B cell (primary cell): ENCODE results near the gene OLFM4. TPM values are rescaled to one million over a fixed set of nuclear protein-coding genes. Genes with fewer than 3 reads are reported as not detected.

Experiments used
- ATAC-seq: fragments of 200-7000 bp; cut with Tn5 transposase; one replicate; pipeline ENCODE4 v1.10.0; 2021; ENCODE audit warnings: low read depth, mild to moderate bottlenecking, moderate number of reproducible peaks, moderate library complexity
- CTCF ChIA-PET: fragments of 350-600 bp; sonication (Branson Sonifier 250); formaldehyde crosslinking; loops from one replicate; lab custom pipeline; 2021; ENCODE audit warnings: antibody characterized with exemption, inconsistent platforms; lab: Charles Lee
- POLR2A ChIA-PET: fragments of 350-600 bp; sonication (Branson Sonifier 250); formaldehyde crosslinking; loops from one replicate; lab custom pipeline; 2021; ENCODE audit warnings: antibody characterized with exemption; lab: Charles Lee
- DNase-seq: peaks from one replicate; pipeline ENCODE4 v3.0.0; 2013
- H2AFZ ChIP-seq: 2 replicates; pipeline ENCODE4 v1.6.1; 2012; ENCODE audit warnings: mild to moderate bottlenecking, low read depth, low read length; ENCODE audit not compliant: insufficient read depth, poor library complexity, severe bottlenecking
- H3K27ac ChIP-seq, 2 donors: 1 replicate in 1 of 2; 2 replicates in 1 of 2; pipeline ENCODE4 v1.5.1; 2012 to 2013; ENCODE audit warnings: low read length in 2 of 2, mild to moderate bottlenecking in 2 of 2, moderate library complexity in 1 of 2
- H3K27me3 ChIP-seq, 4 experiments: fragments of 200-600 bp in 1 of 4; sonication (generic) in 1 of 4; replicated peaks in 1 of 4; 1 replicate in 2 of 4; 2 replicates in 2 of 4; pipeline versions ENCODE4 v1.6.1 to v1.7.0; 2013 to 2016; ENCODE audit warnings: low read length in 3 of 4, mild to moderate bottlenecking in 2 of 4, mixed read lengths in 1 of 4, moderate library complexity in 1 of 4; ENCODE audit not compliant: insufficient read depth in 4 of 4, control insufficient read depth in 3 of 4; ENCODE audit errors: control extremely low read depth in 1 of 4
- H3K36me3 ChIP-seq, 2 experiments: replicated peaks in 1 of 2; 1 replicate in 1 of 2; 2 replicates in 1 of 2; pipeline versions ENCODE4 v1.6.1 to v1.7.1; 2013; ENCODE audit warnings: low read length in 1 of 2; ENCODE audit not compliant: insufficient read depth in 2 of 2, control insufficient read depth in 1 of 2; ENCODE audit errors: control extremely low read depth in 1 of 2, extremely low read depth in 1 of 2
- H3K4me1 ChIP-seq, 2 donors: fragments of 200-600 bp in 1 of 2; sonication (generic) in 1 of 2; 1 replicate in 1 of 2; 2 replicates in 1 of 2; pipeline versions ENCODE4 v1.5.1 to v1.6.1; 2013 to 2017; ENCODE audit warnings: low read length in 2 of 2; ENCODE audit not compliant: control insufficient read depth in 2 of 2, insufficient read depth in 2 of 2
- H3K4me2 ChIP-seq: replicated peaks from 2 replicates; pipeline ENCODE3; 2012; ENCODE audit warnings: mild to moderate bottlenecking, low read depth, low read length; ENCODE audit not compliant: poor library complexity, severe bottlenecking
- H3K4me3 ChIP-seq, 5 experiments: fragments of 200-600 bp in 1 of 5; sonication (generic) in 1 of 5; 1 replicate in 3 of 5; 2 replicates in 2 of 5; pipeline versions ENCODE4 v1.5.1 to v1.7.0; 2011 to 2016; ENCODE audit warnings: low read length in 4 of 5, mild to moderate bottlenecking in 4 of 5, low read depth in 2 of 5, control low read depth in 1 of 5, moderate library complexity in 1 of 5; ENCODE audit not compliant: insufficient read depth in 1 of 5; ENCODE audit errors: control extremely low read depth in 1 of 5, extremely low read depth in 1 of 5
- H3K79me2 ChIP-seq: fragments of 200-600 bp; sonication (generic); one replicate; pipeline ENCODE4 v1.6.0; 2016; ENCODE audit warnings: low read length; ENCODE audit not compliant: control insufficient read depth, insufficient read depth
- H3K9ac ChIP-seq: fragments of 200-600 bp; sonication (generic); 2 replicates; pipeline ENCODE4 v1.6.1; 2017; ENCODE audit warnings: mild to moderate bottlenecking, low read length, moderate library complexity
- H3K9me3 ChIP-seq, 3 donors: one replicate each; pipeline versions ENCODE4 v1.6.1 to v1.7.1; 2013; ENCODE audit warnings: low read length in 2 of 3; ENCODE audit not compliant: control insufficient read depth in 2 of 3, insufficient read depth in 1 of 3; ENCODE audit errors: control extremely low read depth in 1 of 3
- H4K20me1 ChIP-seq: 2 replicates; pipeline ENCODE4 v1.6.0; 2012; ENCODE audit warnings: mild to moderate bottlenecking, low read length; ENCODE audit not compliant: insufficient read depth, control insufficient read depth, poor library complexity, severe bottlenecking
- H3K27ac Mint-ChIP-seq: one replicate; pipeline ENCODE4 v1.8.0; 2021; ENCODE audit warnings: mixed read lengths
- H3K27me3 Mint-ChIP-seq: one replicate; pipeline ENCODE4 v1.8.0; 2021; ENCODE audit warnings: mixed read lengths
- H3K4me1 Mint-ChIP-seq: one replicate; pipeline ENCODE4 v1.8.0; 2021; ENCODE audit warnings: mixed read lengths
- H3K4me3 Mint-ChIP-seq: one replicate; pipeline ENCODE4 v1.8.0; 2021; ENCODE audit warnings: mixed read lengths
- H3K9me3 Mint-ChIP-seq: one replicate; pipeline ENCODE4 v1.8.0; 2022; ENCODE audit warnings: mixed read lengths; ENCODE audit not compliant: insufficient read depth
- EZH2 ChIP-seq: IDR thresholded peaks from 2 replicates; pipeline ENCODE4 v1.6.1; 2012; ENCODE audit warnings: borderline replicate concordance, low read depth, mild to moderate bottlenecking, moderate library complexity, low read length; ENCODE audit not compliant: insufficient read depth, poor library complexity, severe bottlenecking
- WGBS: methylation state at CpG from one replicate; pipeline ENCODE4 v1.1.5; 2013; ENCODE audit warnings: missing lambda C conversion rate; ENCODE audit not compliant: insufficient coverage; 5-methylcytosine and 5-hydroxymethylcytosine counted together
- intact Hi-C: fragments of 100-400 bp; cut with micrococcal nuclease; formaldehyde crosslinking; loops from one replicate; pipeline ENCODE4 v1.10.0; 2022
- polyA minus RNA-seq: library from RNA; depleted of rRNA, polyadenylated mRNA; stranded (reverse); fragments of >200 nt; gene quantifications from 2 replicates; pipeline ENCODE4 v1.2.3, GENCODE V29; 2012
- polyA plus RNA-seq: library from polyadenylated mRNA; depleted of rRNA; stranded (reverse); fragments of >200 nt; gene quantifications from 2 replicates; pipeline ENCODE4 v1.2.3, GENCODE V29; 2012
- total RNA-seq, 2 donors: library from RNA; stranded (reverse); fragments of 120-200 nt in 1 of 2; gene quantifications; 1 replicate in 1 of 2; 2 replicates in 1 of 2; pipeline versions ENCODE4 v1.2.3 to v1.2.4, GENCODE V29; 2013 to 2022
- TF ChIP-seq, protein P1 (sequence below): fragments of 200-600 bp; IDR thresholded peaks from one replicate; pipeline ENCODE4 v1.8.0; 2022; ENCODE audit warnings: antibody characterized with exemption, mild to moderate bottlenecking

OLFM4 gene
- total RNA-seq, result not detected in 2 replicates
- total RNA-seq (2013), result 0.14 TPM
- not detected in 2 replicates for polyA plus RNA-seq
- polyA minus RNA-seq, result not detected in 2 replicates

DNA sequence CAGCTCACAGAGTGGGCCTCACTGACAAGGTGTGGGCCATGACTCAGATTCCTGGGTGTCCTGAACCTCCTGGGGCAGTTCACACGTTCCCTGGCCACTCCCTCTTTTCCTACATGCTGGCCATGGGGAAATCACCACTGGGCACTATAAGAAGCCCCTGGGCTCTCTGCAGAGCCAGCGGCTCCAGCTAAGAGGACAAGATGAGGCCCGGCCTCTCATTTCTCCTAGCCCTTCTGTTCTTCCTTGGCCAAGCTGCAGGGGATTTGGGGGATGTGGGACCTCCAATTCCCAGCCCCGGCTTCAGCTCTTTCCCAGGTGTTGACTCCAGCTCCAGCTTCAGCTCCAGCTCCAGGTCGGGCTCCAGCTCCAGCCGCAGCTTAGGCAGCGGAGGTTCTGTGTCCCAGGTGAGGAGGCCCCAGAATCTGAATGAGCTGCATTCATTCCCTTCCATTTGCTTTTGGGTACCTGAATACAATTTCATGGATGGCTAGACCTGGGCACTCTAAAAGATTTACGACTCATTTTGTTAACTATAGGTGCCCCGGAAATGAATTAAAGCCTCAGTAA, at the start of gene OLFM4:
TSS of gene OLFM4 (plus strand) at position 177 of the 567 bp plus-strand sequence. CDS start at position 201, 24 bp downstream.
- peaks cover 0 to 7% (median 0%) of the 10 kb centered on the region in 4 experiments for H3K27me3 ChIP-seq
- DNase-seq (no peak), ATAC-seq (no peak)
- H3K9ac ChIP-seq, result no peak within 1 kb of the TSS
- Mint-ChIP-seq H3K27ac (no peak within 1 kb of the TSS), H3K4me3 (no peak within 1 kb of the TSS), H3K27me3 (no peaks in the 10 kb centered on the region), H3K4me1 (no peaks in the 10 kb centered on the region), H3K9me3 (no peaks in the 10 kb centered on the region)
- H4K20me1 ChIP-seq, result no peaks in the 10 kb centered on the region
- H3K4me2 ChIP-seq, result no peak within 1 kb of the TSS
- 93% methylated on average over 8 of the region's 9 CpGs for WGBS
- H2AFZ ChIP-seq, result no peak within 1 kb of the TSS
- ChIA-PET POLR2A (no interaction called here), CTCF (interaction anchor here (1.1 kb wide), 1 partner anchor 60 kb away, joined by 3 read pairs; no protein-coding TSS in a partner anchor)
- intact Hi-C loops, result no loop called here
- no peaks in the 10 kb centered on the region for H3K79me2 ChIP-seq
- no peak within 1 kb of the TSS for H3K4me3 ChIP-seq
- H3K27ac ChIP-seq, result no peak within 1 kb of the TSS
- no peaks in the 10 kb centered on the region for H3K4me1 ChIP-seq
- H3K9me3 ChIP-seq, result peaks cover 0 to 4% (median 0%) of the 10 kb centered on the region in 3 donors
- TF ChIP-seq, protein P1, sequence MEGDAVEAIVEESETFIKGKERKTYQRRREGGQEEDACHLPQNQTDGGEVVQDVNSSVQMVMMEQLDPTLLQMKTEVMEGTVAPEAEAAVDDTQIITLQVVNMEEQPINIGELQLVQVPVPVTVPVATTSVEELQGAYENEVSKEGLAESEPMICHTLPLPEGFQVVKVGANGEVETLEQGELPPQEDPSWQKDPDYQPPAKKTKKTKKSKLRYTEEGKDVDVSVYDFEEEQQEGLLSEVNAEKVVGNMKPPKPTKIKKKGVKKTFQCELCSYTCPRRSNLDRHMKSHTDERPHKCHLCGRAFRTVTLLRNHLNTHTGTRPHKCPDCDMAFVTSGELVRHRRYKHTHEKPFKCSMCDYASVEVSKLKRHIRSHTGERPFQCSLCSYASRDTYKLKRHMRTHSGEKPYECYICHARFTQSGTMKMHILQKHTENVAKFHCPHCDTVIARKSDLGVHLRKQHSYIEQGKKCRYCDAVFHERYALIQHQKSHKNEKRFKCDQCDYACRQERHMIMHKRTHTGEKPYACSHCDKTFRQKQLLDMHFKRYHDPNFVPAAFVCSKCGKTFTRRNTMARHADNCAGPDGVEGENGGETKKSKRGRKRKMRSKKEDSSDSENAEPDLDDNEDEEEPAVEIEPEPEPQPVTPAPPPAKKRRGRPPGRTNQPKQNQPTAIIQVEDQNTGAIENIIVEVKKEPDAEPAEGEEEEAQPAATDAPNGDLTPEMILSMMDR, result no peak
- TF ChIP-seq EZH2, result no peak
- no peaks in the 10 kb centered on the region for H3K36me3 ChIP-seq

DNA sequence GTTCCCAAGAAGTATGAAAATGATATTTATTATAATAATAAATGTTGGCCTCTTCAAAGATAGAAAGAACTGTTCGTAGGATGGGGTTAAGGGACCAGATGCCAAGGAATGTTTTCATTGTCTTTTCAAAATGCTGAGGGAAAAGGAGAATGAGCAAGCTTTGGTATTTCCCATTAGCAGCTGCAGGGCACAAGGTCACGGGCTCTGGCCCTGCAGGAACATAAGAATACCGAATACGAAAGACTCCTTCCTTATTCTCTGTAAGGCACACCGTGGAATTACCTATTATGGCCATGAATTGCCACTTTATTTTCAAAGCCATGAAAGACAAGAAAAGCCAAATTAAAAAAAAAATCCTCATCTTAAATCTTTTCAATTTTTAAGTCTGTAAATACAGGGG, 49.6 kb upstream of the OLFM4 start:
- H3K36me3 ChIP-seq, result no peaks in the 10 kb centered on the region
- WGBS, result 88% methylated on average over 4 of the region's 5 CpGs
- H3K9me3 ChIP-seq, result no peaks in the 10 kb centered on the region
- Mint-ChIP-seq H3K9me3 (no peaks in the 10 kb centered on the region), H3K27ac (no peak overlapping the region), H3K4me3 (no peak overlapping the region), H3K4me1 (no peaks in the 10 kb centered on the region), H3K27me3 (peaks cover 6% of the 10 kb centered on the region)
- H3K4me3 ChIP-seq, result no peak overlapping the region
- H3K4me2 ChIP-seq, result no peak overlapping the region
- ATAC-seq (no peak), DNase-seq (no peak)
- H3K4me1 ChIP-seq, result no peaks in the 10 kb centered on the region
- ChIA-PET POLR2A (no interaction called here), CTCF (no interaction called here)
- no peak overlapping the region for H2AFZ ChIP-seq
- H3K79me2 ChIP-seq, result no peaks in the 10 kb centered on the region
- no peak overlapping the region for H3K9ac ChIP-seq
- intact Hi-C loops, result no loop called here
- TF ChIP-seq EZH2, result no peak
- TF ChIP-seq, protein P1, result no peak
- peaks cover 0 to 2% (median 0%) of the 10 kb centered on the region in 4 experiments for H3K27me3 ChIP-seq
- no peaks in the 10 kb centered on the region for H4K20me1 ChIP-seq
- no peak overlapping the region for H3K27ac ChIP-seq
